ENCODE measurements around the gene KMT2E.
"Not testable (repeated sequence)": the region's sequence is repeated elsewhere in the genome, so short reads cannot be mapped to it uniquely, and the experiment has no call there.

Gene KMT2E

GRCh38 chr7:104983076-104983577, 30.9 kb upstream of the KMT2E start:
- no peak for DNase-seq (ENCODE audit: low read depth)

GRCh38 chr7:104983578-104984539, 30.1 kb upstream of the KMT2E start:
- DNase-seq (ENCODE audit: low read depth): peak; percentile 88

GRCh38 chr7:104984585-104985258, 29.3 kb upstream of the KMT2E start:
- DNase-seq (ENCODE audit: low read depth): no peak

- no peak for DNase-seq (ENCODE audit: low read depth)
These were observed 28.8 kb upstream of the KMT2E start for GRCh38 chr7:104985259-104985617.

GRCh38 chr7:104986628-104987259, 27.3 kb upstream of the KMT2E start:
- no peak for DNase-seq (ENCODE audit: low read depth)

GRCh38 chr7:104987403-104987802, 26.6 kb upstream of the KMT2E start:
- not testable (repeated sequence) for DNase-seq (ENCODE audit: low read depth)

- no peak for DNase-seq (ENCODE audit: low read depth)
These were observed 23.0 kb upstream of the KMT2E start for GRCh38 chr7:104990983-104991382.

- no peak for DNase-seq (ENCODE audit: low read depth)
These were observed 21.7 kb upstream of the KMT2E start for GRCh38 chr7:104992306-104992705.

GRCh38 chr7:104993217-104993862, 20.7 kb upstream of the KMT2E start:
- no peak for DNase-seq (ENCODE audit: low read depth)

- DNase-seq (ENCODE audit: low read depth): no peak
These were observed 15.8 kb upstream of the KMT2E start for GRCh38 chr7:104998040-104998752.

GRCh38 chr7:105000200-105000599, 13.8 kb upstream of the KMT2E start:
- no peak for DNase-seq (ENCODE audit: low read depth)

GRCh38 chr7:105000927-105001336, 13.1 kb upstream of the KMT2E start:
- DNase-seq (ENCODE audit: low read depth): no peak

GRCh38 chr7:105001652-105002184, 12.3 kb upstream of the KMT2E start:
- DNase-seq (ENCODE audit: low read depth): no peak

GRCh38 chr7:105003275-105003674, 10.7 kb upstream of the KMT2E start:
- peak; percentile 78 for DNase-seq (ENCODE audit: low read depth)

- peak; percentile 53 for DNase-seq (ENCODE audit: low read depth)
These were observed 10.0 kb upstream of the KMT2E start for GRCh38 chr7:105003872-105004510.

- DNase-seq (ENCODE audit: low read depth): not testable (repeated sequence)
These were observed 9.0 kb upstream of the KMT2E start for GRCh38 chr7:105005006-105005405.

- not testable (repeated sequence) for DNase-seq (ENCODE audit: low read depth)
These were observed 8.5 kb upstream of the KMT2E start for GRCh38 chr7:105005486-105005885.

- no peak for DNase-seq (ENCODE audit: low read depth)
These were observed 7.5 kb upstream of the KMT2E start for GRCh38 chr7:105006367-105007136.

GRCh38 chr7:105007298-105007697, 6.7 kb upstream of the KMT2E start:
- no peak for DNase-seq (ENCODE audit: low read depth)

All from fibroblast of gingiva (primary cell).